CD4-positive, CD25-positive, alpha-beta regulatory T cell (primary cell): ENCODE results near the gene F10. TPM values are rescaled to one million over a fixed set of nuclear protein-coding genes. Genes with fewer than 3 reads are reported as not detected.

Experiments
- ATAC-seq, 2 donors: fragments of 150-1000 bp; cut with Tn5 transposase; one replicate each; pipeline ENCODE4 v1.10.0; 2021; ENCODE audit warnings: low read depth in 2 of 2, moderate number of reproducible peaks in 2 of 2, moderate library complexity in 1 of 2
- DNase-seq, 3 donors: peaks; one replicate each; pipeline versions ENCODE4 v3.0.0 to v3.0.0-alpha.2; 2012 to 2022; ENCODE audit warnings: mixed read lengths in 1 of 3
- H3K27ac ChIP-seq: one replicate; pipeline ENCODE4 v1.7.0; 2013; ENCODE audit warnings: mild to moderate bottlenecking, low read length; ENCODE audit not compliant: insufficient read depth, poor library complexity, severe bottlenecking
- H3K27me3 ChIP-seq: one replicate; pipeline ENCODE4 v1.7.0; 2013; ENCODE audit warnings: low read length; ENCODE audit not compliant: control insufficient read depth, insufficient read depth
- H3K36me3 ChIP-seq: one replicate; pipeline ENCODE4 v1.7.0; 2013; ENCODE audit warnings: mild to moderate bottlenecking, low read length, moderate library complexity; ENCODE audit not compliant: control insufficient read depth, insufficient read depth
- H3K4me1 ChIP-seq: 2 replicates; pipeline ENCODE4 v1.7.0; 2013; ENCODE audit warnings: mild to moderate bottlenecking, low read length; ENCODE audit not compliant: insufficient read depth, control insufficient read depth, poor library complexity, severe bottlenecking
- H3K4me3 ChIP-seq: one replicate; pipeline ENCODE4 v1.7.0; 2013; ENCODE audit warnings: low read depth, mild to moderate bottlenecking, low read length, moderate library complexity
- H3K9me3 ChIP-seq, 2 experiments: 1 replicate in 1 of 2; 2 replicates in 1 of 2; pipeline ENCODE4 v1.7.0; 2013; ENCODE audit warnings: low read length in 2 of 2, mild to moderate bottlenecking in 1 of 2, moderate library complexity in 1 of 2; ENCODE audit not compliant: control insufficient read depth in 2 of 2
- H3K27ac Mint-ChIP-seq, 3 donors: one replicate each; pipeline ENCODE4 v1.8.0; 2020 to 2022; ENCODE audit warnings: mild to moderate bottlenecking in 3 of 3, mixed read lengths in 3 of 3, moderate library complexity in 2 of 3
- H3K27me3 Mint-ChIP-seq: one replicate; pipeline ENCODE4 v1.8.0; 2022; ENCODE audit warnings: mild to moderate bottlenecking, mixed read lengths
- H3K36me3 Mint-ChIP-seq: one replicate; pipeline ENCODE4 v1.8.0; 2020; ENCODE audit warnings: mixed read lengths
- H3K4me1 Mint-ChIP-seq, 4 donors: one replicate each; pipeline ENCODE4 v1.8.0; 2020 to 2022; ENCODE audit warnings: mixed read lengths in 4 of 4, mild to moderate bottlenecking in 1 of 4
- H3K4me3 Mint-ChIP-seq, 4 donors: one replicate each; pipeline ENCODE4 v1.8.0; 2020 to 2022; ENCODE audit warnings: mild to moderate bottlenecking in 4 of 4, mixed read lengths in 4 of 4, moderate library complexity in 3 of 4
- H3K9me3 Mint-ChIP-seq, 7 donors: one replicate each; pipeline ENCODE4 v1.8.0; 2020 to 2022; ENCODE audit warnings: mixed read lengths in 7 of 7, mild to moderate bottlenecking in 3 of 7, moderate library complexity in 2 of 7
- polyA plus RNA-seq, 4 donors: library from polyadenylated mRNA; unstranded; fragments of 300-500 nt; fragmentation: Illumina TruSeq; gene quantifications; one replicate each; pipeline ENCODE4 v1.2.3, GENCODE V29; 2021
- total RNA-seq: library from RNA; stranded (reverse); gene quantifications from one replicate; pipeline ENCODE4 v1.2.3, GENCODE V29; 2022

The F10 gene
- total and polyA plus RNA-seq, 5 donors from 2014 or later = 0.11 TPM; not detected in 4

DNA sequence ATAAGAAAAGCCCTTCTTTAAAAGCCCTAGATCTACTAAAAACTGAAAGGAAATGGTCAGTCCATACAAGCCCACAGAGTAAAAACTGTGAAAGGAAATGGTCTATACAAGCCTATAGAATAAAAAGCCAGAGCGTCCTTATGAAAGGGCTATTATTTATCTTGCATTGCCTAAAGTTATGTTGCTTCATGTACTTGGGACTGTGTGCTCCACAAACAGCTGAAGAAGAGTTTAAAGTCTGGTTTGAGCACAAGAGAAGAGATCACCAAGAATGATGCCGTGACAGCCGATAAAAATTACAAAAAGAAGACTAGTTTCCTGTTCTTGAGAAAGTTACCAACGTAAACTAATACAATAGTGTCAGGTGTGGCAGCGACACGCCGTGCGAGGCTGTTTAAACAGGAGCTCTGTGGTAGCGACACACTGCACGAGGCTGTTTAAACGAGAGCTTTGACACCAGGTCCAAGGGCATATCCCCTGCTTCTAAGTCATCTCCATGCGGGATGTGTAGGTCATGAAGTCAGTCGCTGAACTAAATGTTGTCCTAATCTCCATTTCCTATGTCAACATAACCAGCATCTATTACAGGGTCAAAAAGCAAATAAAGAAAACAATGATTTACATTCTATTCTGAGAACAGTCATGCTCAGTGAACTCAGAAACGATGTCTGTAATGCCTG lies 61.0 kb downstream of the F10 start:
- no peaks in the 10 kb centered on the region for H3K27me3 ChIP-seq
- Mint-ChIP-seq H3K4me1 (peaks cover 11 to 37% (median 18%) of the 10 kb centered on the region in 4 donors), H3K27me3 (no peaks in the 10 kb centered on the region), H3K27ac (peak overlapping the region in 2 of 3 donors; percentile 76 to 84), H3K9me3 (no peaks in the 10 kb centered on the region), H3K36me3 (peaks cover 55% of the 10 kb centered on the region), H3K4me3 (peak overlapping the region in 2 of 4 donors; percentile 9 to 20)
- peaks cover 22% of the 10 kb centered on the region for H3K4me1 ChIP-seq
- DNase-seq (no peak), ATAC-seq (peak in 1 of 2 donors; percentile 42)
- H3K27ac ChIP-seq = no peak overlapping the region
- H3K36me3 ChIP-seq = peaks cover 74% of the 10 kb centered on the region
- peak overlapping the region; percentile 7 for H3K4me3 ChIP-seq
- H3K9me3 ChIP-seq = no peaks in the 10 kb centered on the region

GRCh38 chr13:113184568-113185440 lies 62.2 kb downstream of the F10 start:
- peaks cover 11 to 34% (median 18%) of the 10 kb centered on the region in 4 donors for H3K4me1 Mint-ChIP-seq

GRCh38 chr13:113186061-113186900 lies 63.7 kb downstream of the F10 start:
- Mint-ChIP-seq H3K27ac (peak overlapping the region; percentile 77 to 93 (median 86)), H3K9me3 (no peaks in the 10 kb centered on the region), H3K27me3 (no peaks in the 10 kb centered on the region), H3K4me3 (peak overlapping the region; percentile 24 to 79 (median 62)), H3K36me3 (peaks cover 53% of the 10 kb centered on the region), H3K4me1 (peaks cover 11 to 30% (median 21%) of the 10 kb centered on the region in 4 donors)
- peaks cover 65% of the 10 kb centered on the region for H3K36me3 ChIP-seq
- H3K4me1 ChIP-seq = peaks cover 22% of the 10 kb centered on the region
- no peaks in the 10 kb centered on the region for H3K27me3 ChIP-seq
- H3K27ac ChIP-seq = no peak overlapping the region
- H3K9me3 ChIP-seq = no peaks in the 10 kb centered on the region
- no peak for ATAC-seq
- H3K4me3 ChIP-seq = peak overlapping the region; percentile 39
- peak in 1 of 3 donors; percentile 25 for DNase-seq

More at GRCh38 chr13:113184568-113185440, 62.2 kb downstream of the F10 start:
- no peaks in the 10 kb centered on the region for H3K27me3 ChIP-seq
- Mint-ChIP-seq H3K27me3 (no peaks in the 10 kb centered on the region), H3K36me3 (peaks cover 56% of the 10 kb centered on the region), H3K9me3 (no peaks in the 10 kb centered on the region), H3K27ac (peak overlapping the region; percentile 68 to 89 (median 71)), H3K4me3 (peak overlapping the region; percentile 58 to 85 (median 80))
- H3K36me3 ChIP-seq = peaks cover 70% of the 10 kb centered on the region
- no peak overlapping the region for H3K27ac ChIP-seq
- H3K4me1 ChIP-seq = peaks cover 22% of the 10 kb centered on the region
- peak in 1 of 2 donors; percentile 68 for ATAC-seq
- no peaks in the 10 kb centered on the region for H3K9me3 ChIP-seq
- peak in 1 of 3 donors; percentile 44 for DNase-seq
- H3K4me3 ChIP-seq = peak overlapping the region; percentile 57

DNA sequence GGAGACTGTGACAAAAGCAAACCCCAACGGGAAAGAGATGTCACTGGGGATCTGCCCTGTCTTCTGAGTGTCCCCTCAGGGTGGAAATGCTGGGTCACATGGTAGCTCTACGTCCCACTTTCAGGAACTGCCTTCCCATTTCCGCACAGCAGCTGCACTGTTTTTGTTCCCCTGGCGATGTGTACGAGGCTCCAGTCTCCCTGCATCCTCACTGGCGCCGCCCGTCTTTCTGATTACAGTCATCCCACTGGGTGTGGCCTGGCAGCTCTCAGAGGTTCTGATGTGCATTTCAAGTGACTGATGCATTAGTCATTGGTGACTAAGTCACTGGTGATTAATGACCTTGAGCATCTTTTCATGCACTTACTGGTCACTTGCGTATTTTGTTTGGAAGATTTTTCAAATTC lies 64.7 kb downstream of the F10 start:
- peaks cover 1% of the 10 kb centered on the region for H3K27me3 Mint-ChIP-seq
- no peaks in the 10 kb centered on the region for H3K27me3 ChIP-seq
- peaks cover 51% of the 10 kb centered on the region for H3K36me3 Mint-ChIP-seq
- H3K27ac ChIP-seq = no peak overlapping the region
- H3K27ac Mint-ChIP-seq = peak overlapping the region in 1 of 3 donors; percentile 88
- peak in 1 of 2 donors; percentile 56 for ATAC-seq
- H3K4me3 ChIP-seq = no peak overlapping the region
- H3K4me1 ChIP-seq = peaks cover 22% of the 10 kb centered on the region
- peak overlapping the region in 1 of 4 donors; percentile 32 for H3K4me3 Mint-ChIP-seq
- DNase-seq = peak in 1 of 3 donors; percentile 30
- peaks cover 64% of the 10 kb centered on the region for H3K36me3 ChIP-seq
- no peaks in the 10 kb centered on the region for H3K9me3 ChIP-seq
- peaks cover 11 to 30% (median 21%) of the 10 kb centered on the region in 4 donors for H3K4me1 Mint-ChIP-seq
- H3K9me3 Mint-ChIP-seq = no peaks in the 10 kb centered on the region

DNA sequence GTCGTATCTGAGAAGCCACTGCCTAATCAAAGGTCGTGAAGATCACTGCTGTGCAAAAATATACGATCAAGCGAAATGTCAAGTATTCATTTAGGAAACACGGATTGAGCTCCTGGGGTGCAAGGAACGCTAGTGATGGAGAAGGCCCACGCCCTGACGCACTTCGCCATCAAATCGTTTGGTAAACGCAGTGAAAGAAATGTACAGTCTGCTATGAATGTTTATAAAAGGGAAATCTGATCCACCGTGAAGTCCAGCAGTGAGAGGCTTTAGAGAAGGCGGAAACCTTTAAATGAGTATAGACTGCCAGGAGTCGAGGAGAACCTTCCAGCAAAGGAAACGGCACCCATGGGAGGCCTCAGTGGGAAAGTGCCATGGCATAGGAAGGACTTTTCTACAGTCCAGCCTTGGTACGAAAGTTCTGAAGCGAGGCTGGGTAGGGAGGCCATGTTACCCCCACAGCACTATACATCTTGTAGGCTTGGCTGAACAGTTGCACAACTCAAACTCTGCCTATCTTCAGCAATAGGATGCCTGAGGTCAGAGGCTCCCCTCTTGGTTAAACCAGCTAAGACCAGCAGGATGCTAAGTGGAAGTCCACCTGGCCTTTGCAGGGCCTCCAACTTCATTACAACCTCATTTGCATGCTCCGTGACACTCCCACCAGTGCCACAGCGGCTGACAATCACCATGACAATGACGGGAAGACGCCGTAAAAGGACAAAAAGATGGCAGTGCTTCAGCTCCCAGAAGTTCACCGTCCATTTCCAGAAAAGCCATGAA lies 65.5 kb downstream of the F10 start:
- Histone ChIP-seq H3K4me3 (no peak overlapping the region), H3K27ac (no peak overlapping the region), H3K27me3 (no peaks in the 10 kb centered on the region), H3K9me3 (no peaks in the 10 kb centered on the region), H3K4me1 (peaks cover 22% of the 10 kb centered on the region), H3K36me3 (peaks cover 68% of the 10 kb centered on the region)
- peaks cover 13 to 28% (median 20%) of the 10 kb centered on the region in 4 donors for H3K4me1 Mint-ChIP-seq
- DNase-seq (no peak), ATAC-seq (no peak)
- H3K36me3 Mint-ChIP-seq = peaks cover 51% of the 10 kb centered on the region
- no peaks in the 10 kb centered on the region for H3K9me3 Mint-ChIP-seq
- no peak overlapping the region for H3K4me3 Mint-ChIP-seq
- H3K27me3 Mint-ChIP-seq = peaks cover 4% of the 10 kb centered on the region
- peak overlapping the region in 2 of 3 donors; percentile 16 to 47 for H3K27ac Mint-ChIP-seq

- ATAC-seq (no peak), DNase-seq (no peak)
- Mint-ChIP-seq H3K27me3 (peaks cover 4% of the 10 kb centered on the region), H3K4me1 (peaks cover 10 to 24% (median 15%) of the 10 kb centered on the region in 4 donors), H3K9me3 (no peaks in the 10 kb centered on the region), H3K27ac (no peak overlapping the region), H3K4me3 (no peak overlapping the region), H3K36me3 (peaks cover 47% of the 10 kb centered on the region)
- peaks cover 71% of the 10 kb centered on the region for H3K36me3 ChIP-seq
- no peak overlapping the region for H3K4me3 ChIP-seq
- peaks cover 8% of the 10 kb centered on the region for H3K4me1 ChIP-seq
- H3K27me3 ChIP-seq = no peaks in the 10 kb centered on the region
- H3K27ac ChIP-seq = no peak overlapping the region
- no peaks in the 10 kb centered on the region for H3K9me3 ChIP-seq
Measured at GRCh38 chr13:113190181-113190580, 67.6 kb downstream of the F10 start.
